ENCODE measurements around the gene TMSB15C. TPM values are rescaled to one million over a fixed set of nuclear protein-coding genes. Genes with fewer than 3 reads are reported as not detected.

Gene TMSB15C
- total RNA-seq, 1 experiment from 2014 or later: 2.0 TPM

GRCh38 chrX:104118765-104119164, 42.7 kb upstream of the TMSB15C start:
- H4K5ac ChIP-seq (ENCODE audit: insufficient read length, low read depth, low read length): no peak overlapping the region
- no peak overlapping the region for H3K23ac ChIP-seq (ENCODE audit: insufficient read length, low read depth, low read length)
- no peaks in the 10 kb centered on the region; the same call in 1 of the 2 replicates for H3K4me1 ChIP-seq (ENCODE audit: insufficient read depth, low read length)
- Mint-ChIP-seq H3K9me3 (peaks cover 0 to 37% of the 10 kb centered on the region in 2 experiments; a peak in 2 of 5 replicates), H3K27me3 (ENCODE audit: low read depth) (peaks cover 1% of the 10 kb centered on the region; the same call in 1 of the 2 replicates), H3K4me3 (no peak overlapping the region), H3K36me3 (ENCODE audit: insufficient read depth in 1 of 3, low read depth in 3 of 3) (0 out of 7 replicates have a peak, but pooled peaks cover 0 to 2% (median 0%) of the 10 kb centered on the region in 3 experiments), H3K27ac (no peak overlapping the region), H3K4me1 (peaks cover 5 to 16% of the 10 kb centered on the region in 2 experiments; a peak in 3 of 4 replicates)
- H3T11ph ChIP-seq (ENCODE audit: low read length): no peak overlapping the region
- no peak overlapping the region for H2BK12ac ChIP-seq (ENCODE audit: insufficient read length, low read depth, low read length)
- no peak overlapping the region for H3K4me2 ChIP-seq (ENCODE audit: insufficient read depth, insufficient read length, low read length)
- no peak overlapping the region for H2BK15ac ChIP-seq (ENCODE audit: low read depth, low read length)
- DNase-seq: no peak
- H2AK5ac ChIP-seq (ENCODE audit: insufficient read length, low read length): no peak overlapping the region
- H4K91ac ChIP-seq (ENCODE audit: insufficient read length, low read depth, low read length): no peak overlapping the region
- no peak overlapping the region for H3K18ac ChIP-seq (ENCODE audit: insufficient read length, low read depth, low read length)
- no CpG with 5 or more reads among the region's 1 CpG for whole genome bisulfite sequencing (ENCODE audit: extremely low coverage, insufficient read length, low lambda C conversion rate)
- H4K8ac ChIP-seq (replicated peaks; ENCODE audit: insufficient read length, low read depth, low read length): no peak overlapping the region
- peaks cover 10% of the 10 kb centered on the region for H3K9me3 ChIP-seq (ENCODE audit: control insufficient read depth, low read depth, low read length)
- no peaks in the 10 kb centered on the region for H4K20me1 ChIP-seq (ENCODE audit: control insufficient read depth, insufficient read depth, insufficient read length)
- H3K79me2 ChIP-seq (ENCODE audit: insufficient read depth, low read length): no peaks in the 10 kb centered on the region
- no peak overlapping the region for H2AFZ ChIP-seq (ENCODE audit: low read length)
- no peak overlapping the region for H2BK120ac ChIP-seq (ENCODE audit: low read depth, low read length, poor library complexity, severe bottlenecking)
- H2BK20ac ChIP-seq (ENCODE audit: low read depth, low read length, poor library complexity, severe bottlenecking): no peak overlapping the region
- H3K27me3 ChIP-seq (ENCODE audit: insufficient read depth, low read length): no peaks in the 10 kb centered on the region
- TF ChIP-seq CTCF (conservative IDR thresholded peaks at IDR 0.05): no peak
- no peak overlapping the region for H3K56ac ChIP-seq (ENCODE audit: insufficient read length, low read depth, low read length)
- H3K23me2 ChIP-seq (ENCODE audit: insufficient read length, low read depth, low read length, poor library complexity, severe bottlenecking): no peaks in the 10 kb centered on the region
- no peak overlapping the region for H3K14ac ChIP-seq (ENCODE audit: insufficient read depth, low read length)
- H3K9ac ChIP-seq (ENCODE audit: extremely low read depth, insufficient read length, low read length): no peak overlapping the region
- no peak overlapping the region for H2BK5ac ChIP-seq (ENCODE audit: insufficient read length, low read length)
- H3K27ac ChIP-seq (ENCODE audit: insufficient read length, low read depth, low read length): no peak overlapping the region
- no peaks in the 10 kb centered on the region for H3K79me1 ChIP-seq (ENCODE audit: insufficient read depth, low read depth, low read length, poor library complexity, severe bottlenecking)
- no peak overlapping the region for H3K4ac ChIP-seq (ENCODE audit: low read depth, low read length)

Measured in H9 (cell line).